ENCODE data around the gene RPS28.

DNA sequence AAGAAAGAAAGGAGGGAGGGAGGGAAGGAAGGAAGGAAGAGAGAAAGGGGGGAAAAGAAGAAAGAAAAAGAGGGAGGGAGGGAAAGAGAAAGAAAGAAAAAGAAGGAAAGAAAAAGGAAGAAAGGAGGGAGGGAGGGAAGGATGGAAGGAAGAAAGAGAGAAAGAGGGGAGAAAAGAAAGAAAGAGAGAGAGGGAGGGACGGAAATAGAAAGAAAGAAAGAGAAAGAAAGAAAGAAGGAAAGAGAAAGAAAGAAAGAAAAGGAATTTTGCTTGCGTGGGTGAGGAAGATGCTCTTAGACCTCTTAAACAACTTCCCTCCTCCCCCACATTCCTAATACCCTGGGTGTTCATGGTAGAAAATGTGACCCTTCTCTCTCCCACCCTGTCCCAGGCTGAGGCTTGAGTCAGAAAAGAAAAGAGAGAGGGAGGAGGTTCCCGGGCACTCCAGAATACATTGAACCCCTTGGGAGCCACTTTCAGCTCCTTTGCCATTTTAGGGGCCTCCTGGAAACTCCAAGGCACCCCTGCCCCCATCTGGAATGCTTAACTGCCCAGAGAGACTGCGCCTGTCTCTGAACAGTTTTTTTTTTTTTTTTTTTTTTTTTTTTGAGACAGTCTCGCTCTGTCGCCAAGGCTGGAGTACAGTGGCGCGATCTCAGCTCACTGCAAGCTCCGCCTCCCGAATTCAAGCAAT is 31.0 kb downstream of the RPS28 start:
- TF ChIP-seq, protein P1, sequence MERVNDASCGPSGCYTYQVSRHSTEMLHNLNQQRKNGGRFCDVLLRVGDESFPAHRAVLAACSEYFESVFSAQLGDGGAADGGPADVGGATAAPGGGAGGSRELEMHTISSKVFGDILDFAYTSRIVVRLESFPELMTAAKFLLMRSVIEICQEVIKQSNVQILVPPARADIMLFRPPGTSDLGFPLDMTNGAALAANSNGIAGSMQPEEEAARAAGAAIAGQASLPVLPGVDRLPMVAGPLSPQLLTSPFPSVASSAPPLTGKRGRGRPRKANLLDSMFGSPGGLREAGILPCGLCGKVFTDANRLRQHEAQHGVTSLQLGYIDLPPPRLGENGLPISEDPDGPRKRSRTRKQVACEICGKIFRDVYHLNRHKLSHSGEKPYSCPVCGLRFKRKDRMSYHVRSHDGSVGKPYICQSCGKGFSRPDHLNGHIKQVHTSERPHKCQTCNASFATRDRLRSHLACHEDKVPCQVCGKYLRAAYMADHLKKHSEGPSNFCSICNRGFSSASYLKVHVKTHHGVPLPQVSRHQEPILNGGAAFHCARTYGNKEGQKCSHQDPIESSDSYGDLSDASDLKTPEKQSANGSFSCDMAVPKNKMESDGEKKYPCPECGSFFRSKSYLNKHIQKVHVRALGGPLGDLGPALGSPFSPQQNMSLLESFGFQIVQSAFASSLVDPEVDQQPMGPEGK (CRISPR knock-in tag; IDR thresholded peaks at IDR 0.05; ENCODE audit: borderline replicate concordance): no peak
- TF ChIP-seq ZFP30 (CRISPR knock-in tag; IDR thresholded peaks at IDR 0.05): no peak
